ENCODE data around the gene SPARC.
"Not testable (repeated sequence)": the region's sequence is repeated elsewhere in the genome, so short reads cannot be mapped to it uniquely, and the experiment has no call there.

The SPARC gene

DNA sequence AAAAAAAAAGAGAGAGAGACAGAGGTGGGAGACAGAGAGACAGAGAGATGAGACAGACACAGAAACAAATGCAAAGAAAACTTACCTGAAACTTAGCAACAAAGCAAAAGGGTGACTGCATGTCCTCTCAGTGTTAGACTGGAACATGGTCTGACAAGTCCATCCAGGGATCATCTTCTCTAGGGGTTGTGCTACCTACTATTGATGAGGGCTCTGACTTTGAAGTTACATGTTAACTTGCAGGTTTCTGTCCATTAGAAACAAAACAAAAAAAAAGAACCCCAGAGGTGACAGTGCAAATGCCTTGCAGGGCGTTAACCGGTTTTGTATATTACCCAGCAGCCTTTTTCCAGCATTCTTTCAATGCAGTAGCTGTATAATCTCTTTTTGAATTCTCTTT is 13.6 kb upstream of the SPARC start:
- no peak for DNase-seq

GRCh38 chr5:151699071-151699901 is 12.6 kb upstream of the SPARC start:
- DNase-seq: peak; percentile 99

DNA sequence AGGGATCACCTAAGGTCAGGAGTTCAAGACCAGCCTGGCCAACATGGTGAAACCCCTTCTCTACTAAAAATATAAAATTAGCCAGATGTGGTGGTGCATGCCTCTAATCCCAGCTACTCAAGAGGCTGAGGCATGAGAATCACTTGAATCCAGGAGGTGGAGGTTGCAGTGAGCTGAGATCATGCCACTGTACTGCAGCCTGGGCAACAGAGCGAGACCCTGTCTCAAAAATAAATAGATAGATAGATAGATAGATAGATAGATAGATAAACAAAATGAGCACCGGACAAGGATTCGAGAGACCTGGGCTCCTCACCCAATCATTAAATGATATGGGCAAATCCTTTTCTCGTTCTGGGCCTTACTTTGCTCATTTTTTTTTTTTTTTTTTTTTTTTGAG is 11.4 kb upstream of the SPARC start:
- DNase-seq: not testable (repeated sequence)

DNA sequence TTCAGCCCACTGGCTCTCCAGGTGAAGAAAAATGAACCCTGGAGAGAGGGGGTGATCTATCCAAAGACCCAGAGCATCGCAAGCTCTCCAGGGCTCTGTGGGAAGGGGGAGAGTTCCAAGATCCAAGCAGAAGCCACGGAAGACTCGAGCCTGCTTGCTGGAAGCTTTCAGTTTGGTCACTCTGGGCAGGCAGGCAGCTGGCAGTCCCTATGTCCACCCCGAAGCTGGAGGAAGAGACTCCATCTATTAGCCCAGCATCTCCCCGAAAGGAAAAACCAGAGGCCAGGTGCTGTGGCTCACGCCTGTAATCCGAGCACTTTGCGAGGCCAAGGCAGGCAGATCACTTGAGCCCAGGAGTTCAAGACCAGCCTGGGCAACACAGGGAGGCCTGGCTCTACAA is 10.7 kb upstream of the SPARC start:
- DNase-seq: no peak

DNA sequence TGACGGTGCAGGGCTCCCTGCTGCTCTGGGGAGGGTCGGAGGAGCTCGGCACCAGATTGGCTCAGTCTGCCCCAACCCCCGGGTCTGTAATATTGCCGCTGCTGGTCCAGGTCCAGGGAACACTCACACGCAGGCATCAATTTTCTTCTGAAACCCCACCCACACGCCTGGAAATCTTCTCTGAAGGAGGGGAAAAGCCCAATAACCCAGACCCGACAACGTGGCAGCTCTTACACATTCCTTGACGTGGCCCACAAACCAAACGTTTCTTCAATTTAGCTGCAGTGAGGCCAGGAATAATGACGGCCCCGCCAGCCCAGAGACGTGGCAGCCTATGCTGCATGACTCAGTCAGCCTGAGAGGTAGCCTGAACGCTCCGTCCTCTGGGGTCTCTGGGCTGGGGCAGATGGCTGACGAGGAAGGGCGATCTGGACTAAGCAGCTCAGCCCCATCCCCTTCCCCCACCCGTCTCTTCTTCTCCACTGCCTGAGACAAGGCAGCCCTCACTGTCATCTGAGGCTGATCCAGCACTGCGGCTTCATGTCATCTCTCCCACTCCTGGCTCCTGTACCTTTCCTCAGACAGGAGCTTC is 9.9 kb upstream of the SPARC start:
- peak; percentile 100 for DNase-seq

GRCh38 chr5:151695464-151695863 is 8.7 kb upstream of the SPARC start:
- DNase-seq: no peak

GRCh38 chr5:151694035-151694485 is 7.3 kb upstream of the SPARC start:
- no peak for DNase-seq

- DNase-seq: no peak
Measured at GRCh38 chr5:151692312-151692711, 5.6 kb upstream of the SPARC start.

GRCh38 chr5:151691706-151692105 is 5.0 kb upstream of the SPARC start:
- peak; percentile 45 for DNase-seq

DNA sequence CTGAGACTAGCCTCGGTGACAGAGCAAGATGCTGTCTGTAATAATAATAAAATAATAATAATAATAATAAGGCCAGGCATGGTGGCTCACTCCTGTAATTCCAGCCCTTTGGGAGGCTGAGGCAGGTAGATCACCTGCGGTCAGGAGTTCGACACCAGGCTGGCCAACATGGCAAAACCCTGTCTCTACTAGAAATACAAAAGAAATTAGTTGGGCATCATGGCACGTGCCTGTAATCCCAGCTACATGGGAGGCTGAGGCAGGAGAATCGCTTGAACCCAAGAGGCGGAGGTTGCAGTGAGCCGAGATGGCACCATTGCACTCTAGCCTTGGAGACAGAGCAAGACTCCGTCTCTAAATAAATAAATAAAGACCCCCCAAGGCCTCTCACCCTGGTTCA is 2.9 kb upstream of the SPARC start:
- DNase-seq: not testable (repeated sequence)

- DNase-seq: no peak
Measured at GRCh38 chr5:151688436-151688835, 1.7 kb upstream of the SPARC start.

GRCh38 chr5:151685749-151686673 is 704 bp downstream of the SPARC start:
- peak; percentile 56 for DNase-seq

- peak; percentile 98 for DNase-seq
Measured at GRCh38 chr5:151684690-151685361, 1.9 kb downstream of the SPARC start.

- no peak for DNase-seq
Measured at GRCh38 chr5:151683986-151684588, 2.6 kb downstream of the SPARC start.

DNA sequence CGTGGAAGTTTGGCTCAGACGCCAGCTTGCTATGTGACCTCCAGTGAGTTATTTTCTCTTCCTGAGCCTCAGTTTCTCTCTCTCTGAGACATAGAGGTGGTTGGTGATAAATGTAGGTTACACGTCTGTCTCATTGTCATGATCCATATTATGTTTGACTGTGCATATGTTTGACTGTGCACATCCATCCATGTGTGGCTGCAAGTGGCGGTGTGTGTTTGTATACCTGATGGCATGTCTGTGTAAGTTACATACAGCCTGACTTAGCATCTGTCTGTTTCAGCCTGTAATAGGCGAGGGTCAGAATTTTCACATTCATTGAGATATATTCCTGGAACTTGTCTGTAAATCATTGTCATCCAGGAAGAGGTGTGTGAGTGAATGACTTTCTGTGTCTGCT is 3.3 kb downstream of the SPARC start:
- no peak for DNase-seq

- peak; percentile 54 for DNase-seq
Measured at GRCh38 chr5:151682751-151683331, 3.9 kb downstream of the SPARC start.

- DNase-seq: peak; percentile 66
Measured at GRCh38 chr5:151682240-151682639, 4.5 kb downstream of the SPARC start.

GRCh38 chr5:151680944-151681427 is 5.7 kb downstream of the SPARC start:
- DNase-seq: peak; percentile 33

GRCh38 chr5:151680156-151680505 is 6.6 kb downstream of the SPARC start:
- DNase-seq: peak; percentile 23

DNA sequence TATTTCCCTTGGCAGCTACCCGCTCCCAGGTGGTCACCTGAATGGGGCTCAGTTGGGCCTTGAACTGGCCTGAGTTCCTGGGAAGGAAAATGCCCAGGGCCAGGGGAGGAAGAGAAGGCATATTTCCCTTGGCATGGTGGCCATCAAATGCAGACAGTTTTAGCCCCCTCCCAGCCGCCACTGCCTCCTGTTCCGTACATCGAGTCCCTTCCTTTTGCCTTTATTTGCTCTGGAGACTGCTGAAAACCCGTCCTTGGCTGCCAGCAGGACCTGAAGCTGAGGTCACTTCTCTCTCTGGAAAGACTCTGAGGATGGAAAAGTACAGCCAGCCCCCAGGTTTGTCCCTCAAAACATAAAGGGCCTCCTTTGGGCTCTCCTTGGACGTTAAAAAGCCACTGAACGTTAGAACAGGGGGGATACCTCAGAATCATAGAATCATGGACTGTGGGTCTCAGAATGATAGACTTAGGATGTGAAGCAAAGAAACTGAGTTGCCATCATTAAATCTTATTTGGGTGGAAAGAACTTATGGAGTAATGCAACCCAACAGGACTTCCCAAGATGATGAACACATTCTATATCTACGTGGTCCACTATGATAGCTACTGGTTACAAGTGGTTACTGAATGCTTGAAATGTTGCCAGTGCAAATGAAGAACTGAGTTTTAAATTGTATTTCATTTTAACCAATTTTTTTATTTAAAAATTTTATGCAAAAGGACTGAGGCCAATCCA is 7.1 kb downstream of the SPARC start:
- peak; percentile 13 for DNase-seq

DNA sequence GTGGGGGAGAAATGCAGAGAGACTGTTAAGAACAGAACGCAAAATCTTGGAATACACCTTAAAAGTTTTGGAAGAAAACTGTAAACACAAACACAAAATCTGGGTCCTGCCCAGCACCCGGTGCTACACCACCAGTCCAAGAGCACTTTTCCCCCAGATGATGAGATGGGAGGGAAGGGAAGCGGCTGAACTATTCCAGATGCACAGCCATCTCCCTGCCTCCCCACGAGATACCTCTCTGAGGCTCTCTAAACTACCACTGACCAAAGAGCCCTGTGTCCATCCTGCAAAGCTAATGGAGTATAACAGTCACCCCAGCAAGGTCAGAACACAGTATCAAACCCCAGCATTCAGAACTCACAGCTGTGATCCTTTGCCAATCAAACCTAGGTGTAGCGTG is 8.0 kb downstream of the SPARC start:
- no peak for DNase-seq

Data from fibroblast of skin of back (primary cell).